Measurements from ENCODE around the gene MINDY1.

DNA sequence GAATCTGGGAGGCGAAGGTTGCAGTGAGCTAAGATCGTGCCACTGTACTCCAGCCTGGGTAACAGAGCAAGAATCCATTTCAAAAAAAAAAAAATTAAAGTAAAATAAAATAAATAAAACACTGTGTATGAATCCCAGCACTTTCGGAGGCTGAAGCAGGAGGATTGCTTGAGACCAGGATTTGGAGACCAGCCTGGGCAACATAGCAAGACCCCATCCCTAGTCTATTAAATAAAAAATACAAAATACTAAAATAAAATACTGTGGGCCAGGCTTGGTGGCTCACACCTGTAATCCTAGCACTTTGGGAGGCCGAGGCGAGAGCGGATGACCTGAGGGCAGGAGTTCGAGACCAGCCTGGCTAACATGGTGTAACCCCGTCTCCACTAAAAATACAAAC is 25.5 kb upstream of the MINDY1 start:
- TF ChIP-seq, protein P1, sequence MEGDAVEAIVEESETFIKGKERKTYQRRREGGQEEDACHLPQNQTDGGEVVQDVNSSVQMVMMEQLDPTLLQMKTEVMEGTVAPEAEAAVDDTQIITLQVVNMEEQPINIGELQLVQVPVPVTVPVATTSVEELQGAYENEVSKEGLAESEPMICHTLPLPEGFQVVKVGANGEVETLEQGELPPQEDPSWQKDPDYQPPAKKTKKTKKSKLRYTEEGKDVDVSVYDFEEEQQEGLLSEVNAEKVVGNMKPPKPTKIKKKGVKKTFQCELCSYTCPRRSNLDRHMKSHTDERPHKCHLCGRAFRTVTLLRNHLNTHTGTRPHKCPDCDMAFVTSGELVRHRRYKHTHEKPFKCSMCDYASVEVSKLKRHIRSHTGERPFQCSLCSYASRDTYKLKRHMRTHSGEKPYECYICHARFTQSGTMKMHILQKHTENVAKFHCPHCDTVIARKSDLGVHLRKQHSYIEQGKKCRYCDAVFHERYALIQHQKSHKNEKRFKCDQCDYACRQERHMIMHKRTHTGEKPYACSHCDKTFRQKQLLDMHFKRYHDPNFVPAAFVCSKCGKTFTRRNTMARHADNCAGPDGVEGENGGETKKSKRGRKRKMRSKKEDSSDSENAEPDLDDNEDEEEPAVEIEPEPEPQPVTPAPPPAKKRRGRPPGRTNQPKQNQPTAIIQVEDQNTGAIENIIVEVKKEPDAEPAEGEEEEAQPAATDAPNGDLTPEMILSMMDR (IDR thresholded peaks at IDR 0.05; ENCODE audit: insufficient read depth, low read depth, low read length), result no peak
- no peak for TF ChIP-seq EZH2 (IDR thresholded peaks at IDR 0.05; ENCODE audit: insufficient read depth, low read length)
